WERI-Rb-1 (cell line): ENCODE results near the gene SLC12A2.

Experiments used
- DNase-seq: peaks from one replicate; pipeline ENCODE4 v3.0.0-alpha.2; 2020
- H3K27ac ChIP-seq: fragments of 250-450 bp; sonication (Bioruptor Pico); 2 replicates; pipeline ENCODE4 v1.5.1; 2020; ENCODE audit warnings: mild to moderate bottlenecking, moderate library complexity
- H3K27me3 ChIP-seq: fragments of 250-450 bp; sonication (Bioruptor Pico); 2 replicates; pipeline ENCODE4 v1.5.1; 2021; ENCODE audit warnings: mild to moderate bottlenecking, low read depth, moderate library complexity; ENCODE audit not compliant: insufficient read depth, severe bottlenecking
- H3K36me3 ChIP-seq: fragments of 250-450 bp; sonication (Bioruptor Pico); 2 replicates; pipeline ENCODE4 v1.5.1; 2020; ENCODE audit warnings: mild to moderate bottlenecking, moderate library complexity
- H3K4me3 ChIP-seq: 2 replicates; pipeline ENCODE4 v1.5.1; 2011; ENCODE audit warnings: low read depth, mild to moderate bottlenecking, control low read depth, low read length
- H3K9me3 ChIP-seq: fragments of 250-450 bp; sonication (Bioruptor Pico); 2 replicates; pipeline ENCODE4 v1.5.1; 2021; ENCODE audit warnings: mild to moderate bottlenecking, moderate library complexity; ENCODE audit not compliant: severe bottlenecking
- TF ChIP-seq, protein P1 (sequence below): IDR thresholded peaks from 2 replicates; pipeline ENCODE4 v1.5.1; 2011; ENCODE audit warnings: low read depth, mild to moderate bottlenecking, control low read depth, inconsistent platforms, low read length

The SLC12A2 gene

DNA sequence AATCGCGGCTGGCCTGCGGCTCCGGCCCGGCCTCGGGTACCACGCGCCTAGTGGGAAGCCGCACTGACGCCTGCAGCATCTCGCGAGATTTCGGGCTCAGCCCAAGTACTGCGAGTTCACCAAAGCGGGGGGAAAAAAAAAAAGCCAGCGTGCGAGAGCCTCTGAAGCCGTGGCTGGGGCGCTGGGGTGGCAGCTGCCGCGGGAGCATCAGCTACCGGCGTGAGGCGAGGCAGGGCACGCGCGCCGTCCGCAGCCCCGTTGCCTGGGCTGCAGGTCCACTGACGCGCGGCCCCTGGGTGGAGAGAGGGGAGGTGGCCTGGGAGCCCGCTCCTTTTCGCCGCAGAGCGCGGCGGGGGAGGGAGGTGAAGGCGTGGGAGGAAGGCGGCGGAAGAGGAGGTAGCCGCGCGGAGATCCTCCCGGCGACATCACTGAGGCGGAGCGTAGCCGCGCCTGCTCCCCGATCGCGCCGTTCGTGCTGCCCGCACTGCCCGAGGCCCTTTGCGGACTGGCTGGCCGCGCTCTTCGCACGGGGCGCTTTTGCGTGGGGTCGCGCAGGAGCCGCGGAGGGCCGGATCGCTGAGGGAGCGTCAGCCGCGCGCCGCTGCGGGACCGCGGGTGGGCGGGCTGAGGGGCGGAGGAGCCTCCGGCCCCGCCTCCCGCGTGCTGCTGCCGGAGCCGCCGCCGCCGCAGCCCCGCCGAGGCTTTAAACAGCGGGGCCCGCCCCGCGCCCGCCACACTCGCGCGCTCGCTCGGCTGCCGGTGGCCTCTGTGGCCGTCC lies at the start of gene SLC12A2:
Gene SLC12A2, plus strand, starts transcription at position 734 of the 778 bp plus-strand sequence. CDS start 189 bp downstream, outside the sequence.
- H3K36me3 ChIP-seq, result no peaks in the 10 kb centered on the region
- TF ChIP-seq, protein P1, sequence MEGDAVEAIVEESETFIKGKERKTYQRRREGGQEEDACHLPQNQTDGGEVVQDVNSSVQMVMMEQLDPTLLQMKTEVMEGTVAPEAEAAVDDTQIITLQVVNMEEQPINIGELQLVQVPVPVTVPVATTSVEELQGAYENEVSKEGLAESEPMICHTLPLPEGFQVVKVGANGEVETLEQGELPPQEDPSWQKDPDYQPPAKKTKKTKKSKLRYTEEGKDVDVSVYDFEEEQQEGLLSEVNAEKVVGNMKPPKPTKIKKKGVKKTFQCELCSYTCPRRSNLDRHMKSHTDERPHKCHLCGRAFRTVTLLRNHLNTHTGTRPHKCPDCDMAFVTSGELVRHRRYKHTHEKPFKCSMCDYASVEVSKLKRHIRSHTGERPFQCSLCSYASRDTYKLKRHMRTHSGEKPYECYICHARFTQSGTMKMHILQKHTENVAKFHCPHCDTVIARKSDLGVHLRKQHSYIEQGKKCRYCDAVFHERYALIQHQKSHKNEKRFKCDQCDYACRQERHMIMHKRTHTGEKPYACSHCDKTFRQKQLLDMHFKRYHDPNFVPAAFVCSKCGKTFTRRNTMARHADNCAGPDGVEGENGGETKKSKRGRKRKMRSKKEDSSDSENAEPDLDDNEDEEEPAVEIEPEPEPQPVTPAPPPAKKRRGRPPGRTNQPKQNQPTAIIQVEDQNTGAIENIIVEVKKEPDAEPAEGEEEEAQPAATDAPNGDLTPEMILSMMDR, result no peak
- H3K4me3 ChIP-seq, result peak within 1 kb of the TSS; percentile 80
- peaks cover 3% of the 10 kb centered on the region for H3K27me3 ChIP-seq
- no peaks in the 10 kb centered on the region for H3K9me3 ChIP-seq
- peak within 1 kb of the TSS; percentile 87 for H3K27ac ChIP-seq
- peak; percentile 88 for DNase-seq

DNA sequence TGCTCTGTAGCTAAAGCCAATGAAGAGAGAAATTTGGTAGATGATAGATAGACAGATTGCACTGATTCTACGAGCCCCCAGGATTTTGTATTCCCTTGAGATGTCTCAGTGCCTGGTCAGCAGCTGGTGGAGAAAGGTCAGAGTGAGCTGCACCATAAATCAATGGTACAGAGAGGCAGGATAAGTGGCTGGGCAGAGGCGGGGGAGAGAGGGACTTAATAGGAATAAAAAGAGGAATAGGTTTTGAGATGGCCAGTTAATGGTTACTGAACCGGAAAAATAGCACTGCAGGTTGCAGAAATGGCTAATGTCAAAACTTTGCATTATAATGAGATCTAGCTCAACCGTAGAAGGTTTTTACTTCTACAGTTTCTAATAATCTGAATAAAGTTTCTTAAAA lies 47.9 kb upstream of the SLC12A2 start:
- Histone ChIP-seq H3K27me3 (no peaks in the 10 kb centered on the region), H3K36me3 (no peaks in the 10 kb centered on the region), H3K4me3 (no peak overlapping the region), H3K27ac (no peak overlapping the region), H3K9me3 (no peaks in the 10 kb centered on the region)
- peak; percentile 79 for DNase-seq
- TF ChIP-seq, protein P1, result no peak

- TF ChIP-seq, protein P1, result no peak
- Histone ChIP-seq H3K4me3 (no peak overlapping the region), H3K9me3 (no peaks in the 10 kb centered on the region), H3K36me3 (no peaks in the 10 kb centered on the region), H3K27ac (no peak overlapping the region), H3K27me3 (no peaks in the 10 kb centered on the region)
- no peak for DNase-seq
Observed at GRCh38 chr5:128036950-128037349, 46.6 kb upstream of the SLC12A2 start.

DNA sequence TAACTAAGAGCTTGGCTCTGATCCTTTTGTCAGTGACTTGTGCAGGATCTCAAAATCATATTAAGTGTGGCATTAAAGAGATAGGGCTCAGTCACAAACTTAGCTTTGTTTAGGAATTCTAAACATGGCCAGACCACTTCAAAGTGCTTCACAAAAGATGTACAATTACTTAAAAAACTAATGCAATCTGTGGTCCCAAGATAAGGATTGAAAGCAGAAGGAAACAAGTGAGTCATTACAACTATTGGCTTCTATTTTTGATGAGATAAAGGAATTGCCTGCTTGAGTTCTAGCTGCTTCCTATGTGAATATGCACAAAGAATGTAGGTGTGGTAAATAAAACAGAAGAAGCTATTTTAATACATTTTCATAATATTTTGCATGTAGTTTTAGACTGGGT lies 44.9 kb upstream of the SLC12A2 start:
- Histone ChIP-seq H3K36me3 (no peaks in the 10 kb centered on the region), H3K27ac (no peak overlapping the region), H3K4me3 (no peak overlapping the region), H3K27me3 (no peaks in the 10 kb centered on the region), H3K9me3 (no peaks in the 10 kb centered on the region)
- TF ChIP-seq, protein P1, result no peak
- DNase-seq, result no peak

GRCh38 chr5:128040927-128041326 lies 42.6 kb upstream of the SLC12A2 start:
- H3K27ac ChIP-seq, result no peak overlapping the region
- no peaks in the 10 kb centered on the region for H3K36me3 ChIP-seq
- H3K4me3 ChIP-seq, result no peak overlapping the region
- TF ChIP-seq, protein P1, result no peak
- DNase-seq, result no peak
- H3K9me3 ChIP-seq, result no peaks in the 10 kb centered on the region
- no peaks in the 10 kb centered on the region for H3K27me3 ChIP-seq

DNA sequence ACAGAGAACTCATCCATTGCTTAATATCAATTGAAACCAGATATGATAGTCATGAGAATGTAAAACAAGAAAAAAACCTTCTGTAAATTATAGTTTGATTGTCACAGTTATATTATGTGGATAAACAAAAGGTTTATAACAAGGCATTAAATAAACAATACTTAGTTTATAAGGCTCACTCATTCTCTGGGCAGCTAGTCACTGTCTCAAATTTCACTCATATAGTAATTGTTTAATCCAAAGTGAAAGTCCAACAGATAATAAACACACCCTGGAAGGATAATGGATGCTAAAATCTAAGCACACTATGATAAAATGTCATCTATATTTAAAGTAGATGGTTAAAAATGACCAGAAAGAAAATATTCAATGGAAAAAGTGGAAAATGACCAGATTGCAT lies 30.8 kb upstream of the SLC12A2 start:
- H3K4me3 ChIP-seq, result no peak overlapping the region
- H3K9me3 ChIP-seq, result no peaks in the 10 kb centered on the region
- H3K27me3 ChIP-seq, result no peaks in the 10 kb centered on the region
- no peaks in the 10 kb centered on the region for H3K36me3 ChIP-seq
- TF ChIP-seq, protein P1, result no peak
- DNase-seq, result no peak
- H3K27ac ChIP-seq, result no peak overlapping the region
